Fibroblast of skin of abdomen (primary cell): ENCODE measurements around the gene SDHB.

Experiments used
- DNase-seq: peaks from one replicate; pipeline ENCODE4 v3.0.0-alpha.2; 2013

The SDHB gene

DNA sequence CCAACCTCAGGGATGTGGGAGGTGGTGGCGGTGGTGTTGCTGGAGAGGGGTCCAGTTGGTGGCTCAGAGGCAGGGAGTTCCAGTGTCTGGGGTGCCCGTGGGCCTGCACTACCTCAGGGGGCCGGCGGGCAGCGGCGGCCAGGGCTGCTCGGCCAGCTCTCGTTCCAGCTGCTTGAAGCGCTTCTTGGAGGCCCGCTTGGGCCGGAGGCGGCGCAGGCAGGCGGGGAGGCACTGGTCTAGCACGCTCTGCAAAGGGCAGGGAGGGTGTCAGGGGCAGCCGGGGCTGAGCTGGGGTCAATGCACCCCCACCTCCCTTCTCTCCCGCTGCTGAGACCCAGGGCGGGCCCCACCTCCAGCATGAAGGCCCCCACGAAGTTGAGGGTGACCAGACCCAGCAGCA is 67.7 kb downstream of the SDHB start:
- DNase-seq: no peak

DNA sequence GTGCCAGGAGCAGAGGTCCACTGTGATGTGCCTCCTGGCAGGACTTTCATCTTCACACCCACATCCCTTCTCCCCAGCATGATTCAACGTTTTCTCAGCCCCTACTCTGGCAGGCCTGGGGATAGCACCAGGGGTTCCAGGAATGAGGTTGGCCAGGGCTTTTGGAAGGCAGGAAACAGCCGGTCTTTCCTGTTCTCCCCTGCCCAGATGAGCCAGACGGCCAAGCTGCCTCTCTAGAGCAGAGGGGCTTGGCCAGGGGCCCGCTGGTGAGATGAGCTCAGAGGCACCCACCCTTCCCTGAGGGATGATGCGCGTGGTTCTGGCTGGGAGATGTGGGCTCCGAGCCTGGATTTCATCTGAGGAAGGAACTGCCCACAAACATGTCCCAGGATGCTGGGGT is 69.1 kb downstream of the SDHB start:
- DNase-seq: peak; percentile 95

DNA sequence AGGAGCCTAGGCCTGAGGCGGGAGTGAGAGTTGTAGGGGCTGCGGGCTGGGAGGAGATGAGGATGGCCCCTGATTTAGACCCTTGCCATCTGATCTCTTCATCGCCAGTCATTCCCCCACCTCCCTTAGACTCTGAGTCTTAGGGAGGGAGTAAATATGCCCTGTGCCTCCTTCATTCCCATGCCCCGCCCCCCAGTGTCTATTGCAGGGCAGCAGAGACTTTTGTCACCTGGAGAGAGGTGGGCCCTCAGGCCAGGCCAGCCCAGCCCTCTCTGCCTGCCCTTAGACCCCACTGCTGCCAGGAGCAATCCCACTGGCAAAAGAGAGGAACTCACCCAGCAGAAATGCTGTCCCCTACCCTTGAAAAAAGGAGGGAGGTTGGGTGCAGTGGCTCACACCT is 70.2 kb downstream of the SDHB start:
- no peak for DNase-seq

DNA sequence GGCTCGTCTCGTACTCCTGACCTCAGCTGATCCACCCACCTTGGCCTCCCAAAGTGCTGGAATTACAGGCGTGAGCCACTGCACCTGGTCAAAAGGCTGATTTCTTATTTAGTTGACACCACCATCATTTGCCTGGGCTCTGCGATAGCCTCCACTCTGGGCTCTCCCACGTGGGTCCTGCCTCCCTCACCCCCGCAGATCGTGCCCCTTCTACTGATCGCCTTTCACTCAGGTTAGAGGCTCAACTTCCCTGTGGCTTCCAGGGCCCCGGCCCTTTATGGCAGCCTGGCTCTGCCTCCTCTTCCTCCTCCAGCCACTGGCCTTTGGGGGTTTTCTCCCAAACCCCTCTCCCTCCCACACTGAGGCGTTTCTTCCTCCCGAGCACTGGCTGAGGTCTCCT is 70.9 kb downstream of the SDHB start:
- no peak for DNase-seq

DNA sequence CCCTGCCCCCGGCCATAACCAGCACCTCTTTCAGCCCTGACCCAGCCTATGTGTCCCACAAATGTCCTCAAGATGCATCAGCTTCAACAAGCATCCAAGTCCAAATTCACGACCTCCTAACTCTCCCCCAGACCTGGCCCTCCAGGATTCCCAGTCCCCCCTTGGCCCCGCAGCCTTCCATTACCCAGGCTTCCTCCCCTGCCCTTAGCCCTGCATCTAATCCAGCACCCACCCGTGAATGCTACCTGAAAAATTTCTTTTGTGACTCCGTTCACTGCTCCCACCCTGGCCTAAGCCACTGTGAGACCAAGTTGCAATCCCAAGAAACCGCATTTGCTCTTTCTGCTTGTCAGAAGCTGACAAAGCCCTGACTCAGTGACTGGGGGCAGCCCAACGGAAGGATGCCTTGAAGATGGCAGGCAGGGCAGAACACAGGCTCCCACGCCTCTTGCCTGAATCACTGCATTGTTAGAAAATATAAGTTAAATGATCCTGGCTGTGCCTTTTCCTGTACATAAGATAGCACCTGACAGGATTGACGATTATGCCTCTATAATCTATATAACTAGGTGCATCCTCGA is 72.5 kb downstream of the SDHB start:
- DNase-seq: peak; percentile 92

DNA sequence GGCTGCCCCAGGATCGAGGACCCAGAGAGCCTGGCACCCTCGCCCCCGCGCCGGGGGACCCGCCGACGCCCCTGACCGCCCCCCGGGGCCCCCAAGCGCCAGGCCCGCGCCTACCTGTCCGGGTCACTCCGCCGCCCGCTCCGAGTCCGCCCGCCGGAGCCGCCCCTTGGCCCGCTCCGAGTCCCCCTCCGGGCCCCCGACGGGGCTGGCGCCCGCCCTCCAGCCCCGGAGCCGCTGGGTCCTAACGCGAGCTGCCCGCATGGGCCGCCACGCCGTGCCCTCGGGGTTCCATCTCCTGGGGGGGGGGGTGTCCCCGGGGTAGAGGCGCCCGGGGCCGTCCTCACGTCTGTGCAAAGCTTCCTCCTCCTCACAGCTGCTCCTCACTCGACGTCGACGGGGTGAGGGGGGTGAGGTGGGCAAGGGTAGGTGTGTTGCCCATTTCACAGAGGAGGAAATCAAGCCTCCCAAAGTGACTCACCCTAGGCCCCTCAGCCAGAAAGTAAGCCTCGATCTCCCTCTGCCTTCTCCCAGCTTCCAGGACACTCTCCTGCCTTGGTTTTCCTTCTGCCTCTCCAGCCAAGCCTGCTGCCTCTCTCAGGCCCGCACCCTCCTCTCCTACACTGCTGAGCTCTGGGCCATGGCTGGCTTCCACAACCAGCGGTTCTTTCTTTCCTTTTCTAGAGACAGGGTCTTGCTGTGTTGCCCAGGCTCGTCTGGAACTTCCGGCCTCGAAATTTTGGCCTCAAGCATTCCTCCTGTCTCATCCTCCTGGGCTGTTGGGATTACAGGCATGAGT is 73.2 kb downstream of the SDHB start, which contains the start of gene MFAP2:
Gene MFAP2 (minus strand): TSS at position 148 of the 796 bp plus-strand sequence. CDS start 2,347 bp downstream, outside the sequence.
- peak; percentile 62 for DNase-seq

- DNase-seq: peak; percentile 86
Measured at GRCh38 chr1:16979475-16980327, 74.1 kb downstream of the SDHB start.

GRCh38 chr1:16978567-16979474 is 75.0 kb downstream of the SDHB start:
- peak; percentile 94 for DNase-seq

- DNase-seq: no peak
Measured at GRCh38 chr1:16978139-16978538, 75.7 kb downstream of the SDHB start.

- no peak for DNase-seq
Measured at GRCh38 chr1:16977377-16977776, 76.5 kb downstream of the SDHB start.

DNA sequence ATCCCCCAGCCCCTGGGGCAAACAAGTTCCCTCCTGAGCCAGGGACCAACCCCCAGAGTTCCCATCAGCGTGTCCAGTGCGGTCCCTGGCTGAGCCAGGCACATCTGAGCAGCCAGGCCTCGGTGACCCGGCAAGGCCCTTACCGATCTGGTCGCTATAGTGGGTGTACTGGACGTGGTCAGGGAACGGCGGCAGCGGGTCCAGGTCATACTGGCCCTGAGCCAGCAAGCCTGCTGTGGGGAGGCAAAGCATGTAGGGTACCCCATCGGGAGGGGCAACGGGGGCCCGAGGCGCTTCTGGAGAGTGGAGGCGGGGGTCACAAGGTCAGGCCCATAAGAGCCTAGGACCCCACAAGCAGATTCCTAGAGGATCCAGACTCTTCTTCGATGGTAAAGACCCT is 76.9 kb downstream of the SDHB start:
- DNase-seq: no peak

DNA sequence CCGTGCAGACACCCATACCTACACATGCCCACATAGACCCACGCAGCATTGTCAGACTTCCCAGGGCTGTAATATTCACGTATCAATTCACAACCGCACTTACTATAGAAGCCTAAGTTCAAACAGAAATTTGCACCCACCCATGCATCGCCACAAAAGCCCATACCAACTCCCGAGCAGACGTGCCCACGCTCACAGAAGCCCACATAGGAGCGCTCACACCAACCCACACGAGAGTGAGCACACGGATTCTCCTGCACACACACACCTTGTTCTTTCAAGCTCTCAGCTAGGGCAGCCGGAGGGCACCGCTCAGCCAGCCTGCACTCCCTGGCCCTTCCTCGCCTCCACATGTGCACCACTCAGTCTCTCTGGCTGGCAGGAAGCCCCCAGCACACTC is 78.0 kb downstream of the SDHB start:
- no peak for DNase-seq

- DNase-seq: no peak
Measured at GRCh38 chr1:16975211-16975610, 78.6 kb downstream of the SDHB start.

DNA sequence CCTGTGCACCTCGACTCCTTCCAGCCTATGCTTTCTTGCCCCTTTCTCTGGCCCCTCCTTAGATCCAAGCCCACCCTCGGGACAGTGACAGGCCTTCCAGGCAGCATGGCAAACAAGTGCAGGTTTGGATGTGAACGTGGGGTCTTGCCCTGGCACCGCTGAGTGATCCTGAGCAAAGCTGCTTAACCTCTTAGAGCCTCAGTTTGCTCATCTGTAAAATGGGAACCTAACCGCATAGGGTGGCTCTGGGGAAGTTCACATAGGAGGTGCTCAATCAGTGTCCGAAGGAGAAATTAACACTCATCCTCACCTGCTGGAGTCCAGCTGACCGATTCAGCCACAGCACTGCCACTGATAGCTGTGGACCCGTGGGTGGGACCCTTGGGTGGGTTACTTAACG is 80.6 kb downstream of the SDHB start:
- no peak for DNase-seq

DNA sequence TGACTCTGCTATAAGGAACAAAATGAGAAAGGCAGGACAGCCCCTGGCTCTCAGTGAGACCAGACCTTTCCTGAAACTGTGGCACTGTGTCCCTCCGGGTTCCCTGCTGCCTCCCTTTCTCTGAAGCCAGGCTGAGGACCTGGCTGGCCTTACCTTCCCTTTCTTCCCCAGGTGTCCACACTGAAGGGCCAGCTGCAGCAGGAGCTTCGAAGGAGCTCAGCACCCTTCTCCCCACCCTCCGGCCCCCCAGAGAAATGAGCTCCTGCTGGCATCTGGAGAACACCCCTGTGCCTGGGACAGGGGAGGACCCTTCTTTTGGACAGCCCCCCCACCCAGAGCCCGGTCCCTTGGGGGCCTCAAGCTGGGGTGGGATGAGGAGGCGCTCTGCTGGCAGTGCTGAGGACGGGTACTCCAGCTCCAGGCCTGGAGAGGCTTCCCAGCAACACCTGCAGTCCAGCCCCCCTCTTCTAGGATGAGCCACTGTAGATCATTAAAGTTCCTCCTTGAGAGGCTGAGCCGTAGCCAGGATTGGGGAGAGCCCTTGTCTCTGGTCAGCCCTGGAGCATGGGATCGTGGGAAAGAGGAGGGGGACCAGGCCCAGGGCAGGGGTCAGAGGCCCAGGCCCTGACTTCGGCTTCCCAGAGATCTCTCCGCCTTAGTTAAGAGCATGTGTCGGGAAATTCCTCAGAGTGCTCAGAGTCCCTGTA is 81.5 kb downstream of the SDHB start:
- DNase-seq: no peak

GRCh38 chr1:16971341-16972188 is 82.3 kb downstream of the SDHB start:
- peak; percentile 37 for DNase-seq

- DNase-seq: no peak
Measured at GRCh38 chr1:16970132-16970910, 83.5 kb downstream of the SDHB start.

DNA sequence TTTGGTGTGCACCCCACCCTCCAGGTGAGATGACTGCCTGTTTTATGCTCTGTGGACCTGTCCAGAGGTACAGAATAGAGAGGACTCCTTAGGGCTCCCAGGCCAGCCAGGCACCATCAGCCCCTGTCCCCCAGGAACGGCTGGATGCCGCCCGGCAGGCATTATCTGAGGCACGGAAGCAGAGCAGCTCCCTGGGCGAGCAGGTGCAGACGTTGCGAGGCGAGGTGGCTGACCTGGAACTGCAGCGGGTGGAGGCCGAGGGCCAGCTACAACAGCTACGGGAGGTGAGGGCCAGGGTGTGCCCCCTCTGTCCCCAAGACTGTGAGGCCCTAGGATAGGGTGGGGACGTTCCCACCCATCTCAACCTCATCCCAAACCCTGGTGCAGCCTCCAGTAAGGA is 84.2 kb downstream of the SDHB start:
- no peak for DNase-seq

- DNase-seq: no peak
Measured at GRCh38 chr1:16969057-16969611, 84.7 kb downstream of the SDHB start.
